Ammon's horn (tissue), 1 donor: ENCODE data around the gene SSU72.
"Not testable (repeated sequence)": the region's sequence is repeated elsewhere in the genome, so short reads cannot be mapped to it uniquely, and the experiment has no call there.

Experiments
- DNase-seq: peaks from one replicate; pipeline ENCODE4 v3.0.0-alpha.2; 2016; ENCODE audit warnings: low spot score

SSU72 gene

GRCh38 chr1:1495461-1495975, 79.1 kb downstream of the SSU72 start:
- not testable (repeated sequence) for DNase-seq

GRCh38 chr1:1494311-1494710, 80.4 kb downstream of the SSU72 start:
- DNase-seq: not testable (repeated sequence)
